H1 (cell line): ENCODE measurements around the gene CCL23. TPM values are rescaled to one million over a fixed set of nuclear protein-coding genes. Genes with fewer than 3 reads are reported as not detected.

Experiments
- CTCF ChIA-PET: fragments of 300-600 bp; sonication (Branson Sonifier 250); formaldehyde crosslinking; loops from one replicate; lab custom pipeline; 2021; ENCODE audit not compliant: partially characterized antibody; lab: Charles Lee
- POLR2A ChIA-PET: fragments of 300-600 bp; sonication (Branson Sonifier 250); formaldehyde crosslinking; loops from one replicate; lab custom pipeline; 2021; ENCODE audit warnings: inconsistent platforms; ENCODE audit not compliant: partially characterized antibody; lab: Charles Lee
- DNase-seq, 2 experiments: peaks; one replicate each; pipeline versions ENCODE4 v3.0.0 to v3.0.0-alpha.2; 2010 to 2022; ENCODE audit warnings: low spot score in 2 of 2, low read depth in 1 of 2, mixed read lengths in 1 of 2
- FAIRE-seq: peaks from 2 replicates; lab custom pipeline; 2011; peaks lifted over from hg19 to GRCh38; lab: Jason Lieb, UNC
- H2AFZ ChIP-seq: 2 replicates; pipeline ENCODE4 v1.8.1; 2012; ENCODE audit warnings: low read length, inconsistent platforms
- H2AK5ac ChIP-seq: 2 replicates; pipeline ENCODE4 v1.6.1; 2013; ENCODE audit warnings: low read depth, low read length
- H2BK120ac ChIP-seq: replicated peaks from 2 replicates; pipeline ENCODE3; 2013; ENCODE audit warnings: low read depth, low read length, inconsistent platforms
- H2BK12ac ChIP-seq: 2 replicates; pipeline ENCODE4 v1.6.1; 2013; ENCODE audit warnings: low read depth, low read length
- H2BK15ac ChIP-seq: 2 replicates; pipeline ENCODE4 v1.6.1; 2013; ENCODE audit warnings: low read length
- H2BK20ac ChIP-seq: 2 replicates; pipeline ENCODE4 v1.6.1; 2013; ENCODE audit warnings: low read length
- H2BK5ac ChIP-seq: 2 replicates; pipeline ENCODE4 v1.6.1; 2013; ENCODE audit warnings: low read depth, low read length
- H3K14ac ChIP-seq: 2 replicates; pipeline ENCODE4 v1.6.1; 2013; ENCODE audit warnings: inconsistent platforms; ENCODE audit not compliant: insufficient read length
- H3K18ac ChIP-seq: 2 replicates; pipeline ENCODE4 v1.6.1; 2013; ENCODE audit warnings: low read length; ENCODE audit errors: extremely low read depth
- H3K23ac ChIP-seq: 2 replicates; pipeline ENCODE4 v1.6.1; 2013; ENCODE audit warnings: inconsistent platforms; ENCODE audit not compliant: insufficient read length
- H3K23me2 ChIP-seq: 2 replicates; pipeline ENCODE4 v1.6.1; 2013; ENCODE audit warnings: low read depth, low read length
- H3K27ac ChIP-seq: 2 replicates; pipeline ENCODE4 v1.6.1; 2011; ENCODE audit warnings: low read depth, low read length, inconsistent platforms
- H3K27me3 ChIP-seq, 4 experiments: replicated peaks in 1 of 4; 1 replicate in 1 of 4; 2 replicates in 3 of 4; pipeline versions ENCODE4 v1.6.1 to v1.8.1; 2011 to 2013; ENCODE audit warnings: low read length in 3 of 4, mild to moderate bottlenecking in 3 of 4, inconsistent platforms in 2 of 4, mixed read lengths in 2 of 4, moderate library complexity in 1 of 4; ENCODE audit not compliant: control insufficient read depth in 3 of 4, insufficient read depth in 3 of 4; ENCODE audit errors: extremely low read depth in 1 of 4
- H3K36me3 ChIP-seq, 4 experiments: 2 replicates each; pipeline versions ENCODE4 v1.6.1 to v1.8.1; 2011 to 2013; ENCODE audit warnings: mild to moderate bottlenecking in 4 of 4, low read length in 3 of 4, moderate library complexity in 2 of 4, control low read depth in 1 of 4, inconsistent platforms in 1 of 4; ENCODE audit not compliant: insufficient read depth in 4 of 4, control insufficient read depth in 2 of 4
- H3K4ac ChIP-seq: replicated peaks from 2 replicates; pipeline ENCODE3; 2013; ENCODE audit warnings: low read length, low read depth, mixed read lengths, inconsistent platforms; ENCODE audit not compliant: insufficient read length
- H3K4me1 ChIP-seq, 4 experiments: replicated peaks in 1 of 4; 1 replicate in 1 of 4; 2 replicates in 3 of 4; pipeline versions ENCODE4 v1.6.1 to v1.8.1; 2011 to 2013; ENCODE audit warnings: low read length in 3 of 4, inconsistent platforms in 2 of 4, mixed read lengths in 1 of 4; ENCODE audit not compliant: insufficient read depth in 4 of 4, control insufficient read depth in 3 of 4
- H3K4me2 ChIP-seq, 2 experiments: 2 replicates each; pipeline versions ENCODE4 v1.6.1 to v1.8.1; 2011 to 2013; ENCODE audit warnings: low read depth in 2 of 2, low read length in 2 of 2, control low read depth in 1 of 2, inconsistent platforms in 1 of 2, mild to moderate bottlenecking in 1 of 2; ENCODE audit not compliant: insufficient read depth in 1 of 2
- H3K4me3 ChIP-seq, 4 experiments: fragments of 200-600, 300-600 bp in 1 of 4; sonication (generic), shearing (Covaris generic), sonication (Bioruptor Twin) in 1 of 4; 2 replicates each; pipeline versions ENCODE4 v1.5.1 to v1.8.1; 2011 to 2016; ENCODE audit warnings: low read length in 4 of 4, low read depth in 3 of 4, control low read depth in 2 of 4, inconsistent platforms in 2 of 4, mild to moderate bottlenecking in 2 of 4, mixed read lengths in 1 of 4, moderate library complexity in 1 of 4; ENCODE audit not compliant: insufficient read depth in 2 of 4; ENCODE audit errors: extremely low read depth in 1 of 4
- H3K56ac ChIP-seq: replicated peaks from 2 replicates; pipeline ENCODE3; 2013; ENCODE audit warnings: low read depth, mild to moderate bottlenecking, mixed read lengths, low read length, inconsistent platforms; ENCODE audit not compliant: insufficient read length
- H3K79me1 ChIP-seq: 2 replicates; pipeline ENCODE4 v1.6.1; 2013; ENCODE audit warnings: low read depth, low read length, control low read depth
- H3K79me2 ChIP-seq, 2 experiments: 2 replicates each; pipeline versions ENCODE4 v1.6.1 to v1.8.1; 2012 to 2013; ENCODE audit warnings: low read length in 2 of 2, mild to moderate bottlenecking in 2 of 2, inconsistent platforms in 1 of 2; ENCODE audit not compliant: insufficient read depth in 2 of 2, control insufficient read depth in 1 of 2
- H3K9ac ChIP-seq, 4 experiments: replicated peaks in 1 of 4; 1 replicate in 1 of 4; 2 replicates in 3 of 4; pipeline versions ENCODE4 v1.6.1 to v1.8.1; 2011 to 2013; ENCODE audit warnings: low read depth in 3 of 4, low read length in 3 of 4, control low read depth in 2 of 4, mild to moderate bottlenecking in 2 of 4, moderate library complexity in 2 of 4, inconsistent platforms in 1 of 4; ENCODE audit errors: extremely low read depth in 1 of 4
- H3K9me3 ChIP-seq, 2 experiments: 2 replicates each; pipeline versions ENCODE4 v1.6.1 to v1.8.1; 2012 to 2013; ENCODE audit warnings: mild to moderate bottlenecking in 2 of 2, moderate library complexity in 2 of 2, control low read depth in 1 of 2, inconsistent platforms in 1 of 2, low read depth in 1 of 2, low read length in 1 of 2, mixed read lengths in 1 of 2; ENCODE audit not compliant: insufficient read depth in 2 of 2
- H4K20me1 ChIP-seq, 2 experiments: replicated peaks in 1 of 2; 2 replicates each; pipeline versions ENCODE3 to v1.8.1; 2011 to 2013; ENCODE audit warnings: inconsistent platforms in 2 of 2, low read length in 2 of 2, mild to moderate bottlenecking in 1 of 2; ENCODE audit not compliant: insufficient read depth in 2 of 2, control insufficient read depth in 1 of 2
- H4K5ac ChIP-seq: 2 replicates; pipeline ENCODE4 v1.6.1; 2013; ENCODE audit warnings: low read length, low read depth, mixed read lengths, inconsistent platforms; ENCODE audit not compliant: insufficient read length
- H4K8ac ChIP-seq: 2 replicates; pipeline ENCODE4 v1.8.0; 2013; ENCODE audit warnings: mild to moderate bottlenecking, moderate library complexity, low read length, inconsistent platforms; ENCODE audit not compliant: insufficient read depth; ENCODE audit errors: extremely low read depth
- H4K91ac ChIP-seq: replicated peaks from 2 replicates; pipeline ENCODE3; 2013; ENCODE audit warnings: low read length, mixed read lengths, inconsistent platforms; ENCODE audit not compliant: insufficient read length
- BACH1 ChIP-seq: IDR thresholded peaks from 2 replicates; pipeline ENCODE4 v1.6.1; 2012; ENCODE audit warnings: low read length, improper control_type of control experiment
- BRCA1 ChIP-seq: IDR thresholded peaks from 2 replicates; pipeline ENCODE4 v1.6.1; 2012; ENCODE audit warnings: low read depth, low read length, improper control_type of control experiment
- EGR1 ChIP-seq: IDR thresholded peaks from 2 replicates; pipeline ENCODE4 v1.6.1; 2011; ENCODE audit warnings: low read depth, low read length, borderline replicate concordance
- MAFK ChIP-seq: IDR thresholded peaks from 2 replicates; pipeline ENCODE4 v1.6.1; 2012; ENCODE audit warnings: low read depth, mild to moderate bottlenecking, improper control_type of control experiment, low read length
- NRF1 ChIP-seq: IDR thresholded peaks from 2 replicates; pipeline ENCODE4 v1.6.1; 2011; ENCODE audit warnings: mild to moderate bottlenecking, low read depth, low read length, improper control_type of control experiment
- PHF8 ChIP-seq: fragments of 200-600 bp; sonication (generic); conservative IDR thresholded peaks from 2 replicates; pipeline ENCODE4 v1.7.1; 2012; ENCODE audit warnings: low read depth, mild to moderate bottlenecking, inconsistent platforms, low read length, moderate library complexity
- SAP30 ChIP-seq: fragments of 300-600 bp; sonication (generic); IDR thresholded peaks from 2 replicates; pipeline ENCODE4 v1.7.1; 2012; ENCODE audit warnings: low read length, moderate library complexity, mild to moderate bottlenecking, inconsistent platforms; ENCODE audit not compliant: insufficient read depth, insufficient replicate concordance
- TEAD4 ChIP-seq: IDR thresholded peaks from 2 replicates; pipeline ENCODE4 v1.6.1; 2012; ENCODE audit warnings: low read depth, low read length, inconsistent platforms, mixed read lengths
- WGBS, 2 experiments: shearing (Covaris generic) in 1 of 2; methylation state at CpG; one replicate each; pipeline versions ENCODE4 v1.1.6 to v1.1.7; 2013 to 2015; ENCODE audit warnings: low lambda C conversion rate in 2 of 2, mixed read lengths in 2 of 2, inconsistent platforms in 1 of 2, low coverage in 1 of 2, missing lambda C conversion rate in 1 of 2; ENCODE audit not compliant: insufficient replicate concordance in 2 of 2, insufficient coverage in 1 of 2, insufficient read length in 1 of 2; ENCODE audit errors: extremely low coverage in 1 of 2, missing lambda C conversion rate in 1 of 2; 5-methylcytosine and 5-hydroxymethylcytosine counted together
- polyA plus RNA-seq, 7 experiments: library from polyadenylated mRNA; depleted of rRNA in 3 of 7; stranded (reverse) in 5 of 7; unstranded in 2 of 7; fragments of >200 nt in 5 of 7; fragments of 200-250 nt in 2 of 7; gene quantifications; 1 replicate in 5 of 7; 2 replicates in 1 of 7; 4 replicates in 1 of 7; pipeline versions ENCODE4 v1.2.1 to v1.2.3, GENCODE V29; 2011 to 2013; ENCODE audit warnings: missing spikeins in 2 of 7, mixed read lengths in 2 of 7
- total RNA-seq: library from RNA; stranded (reverse); fragmentation: NEBNext Ultra II Directional; extraction: Animal tissue kit (Norgen Biotek cat#: 25700); gene quantifications from 2 replicates; pipeline ENCODE4 v1.2.1, GENCODE V29; 2021
- TF ChIP-seq, protein P1 (sequence below): IDR thresholded peaks from 2 replicates; pipeline ENCODE4 v1.6.1; 2012; ENCODE audit warnings: low read length, inconsistent platforms

CCL23 gene
- total and polyA plus RNA-seq, 2 of the 8 experiments (the other 6 are each of a cell fraction or from before 2014, with no cell fraction given), result not detected

DNA sequence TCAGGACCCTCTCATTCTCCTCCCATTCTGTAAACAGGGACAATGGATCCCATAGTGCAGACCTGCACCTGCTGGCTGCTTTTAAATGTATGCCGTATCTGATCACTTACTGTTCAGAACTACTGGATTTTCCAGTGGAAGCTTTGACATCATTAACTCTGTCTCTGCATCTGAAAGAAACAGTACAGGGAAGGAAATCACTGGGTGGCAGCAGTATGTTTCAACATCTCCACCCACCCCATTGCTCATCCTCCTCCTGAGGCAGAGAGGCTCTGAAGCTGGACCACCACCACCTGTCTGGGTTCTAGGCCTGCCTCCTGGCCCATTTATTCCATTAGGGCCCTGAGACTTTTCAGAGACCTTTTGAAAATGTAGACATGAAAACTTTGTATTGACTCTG lies 19.0 kb downstream of the CCL23 start:
- Histone ChIP-seq H4K20me1 (no peaks in the 10 kb centered on the region), H2BK5ac (no peak overlapping the region), H2BK20ac (no peak overlapping the region), H2BK12ac (no peak overlapping the region), H2BK15ac (no peak overlapping the region), H4K91ac (no peak overlapping the region), H3K79me1 (no peaks in the 10 kb centered on the region), H2AFZ (no peak overlapping the region), H4K5ac (no peak overlapping the region), H3K79me2 (no peaks in the 10 kb centered on the region), H3K4me3 (no peak overlapping the region), H3K27me3 (no peaks in the 10 kb centered on the region), H3K4me1 (0 out of 7 replicates have a peak, but pooled peaks cover 0 to 2% (median 0%) of the 10 kb centered on the region in 4 experiments), H3K4ac (no peak overlapping the region), H3K56ac (no peak overlapping the region), H2AK5ac (no peak overlapping the region), H3K36me3 (no peaks in the 10 kb centered on the region), H3K9me3 (no peaks in the 10 kb centered on the region)
- no peak for DNase-seq
- CTCF ChIA-PET, result interaction anchor here (1.3 kb wide), 1 partner anchor 75 kb away, joined by 3 read pairs; no protein-coding TSS in a partner anchor
- 100% methylated on average over 1 of the region's 1 CpG; no CpG with 5 or more reads in 1 of the 2 experiments for WGBS, 2 experiments
- no peak for TF ChIP-seq MAFK
- TF ChIP-seq BRCA1, result no peak
- TF ChIP-seq BACH1, result no peak
- no peak for TF ChIP-seq SAP30
- no peak for TF ChIP-seq TEAD4
- TF ChIP-seq NRF1, result no peak
- TF ChIP-seq EGR1, result no peak
- TF ChIP-seq PHF8, result no peak
- TF ChIP-seq, protein P1, sequence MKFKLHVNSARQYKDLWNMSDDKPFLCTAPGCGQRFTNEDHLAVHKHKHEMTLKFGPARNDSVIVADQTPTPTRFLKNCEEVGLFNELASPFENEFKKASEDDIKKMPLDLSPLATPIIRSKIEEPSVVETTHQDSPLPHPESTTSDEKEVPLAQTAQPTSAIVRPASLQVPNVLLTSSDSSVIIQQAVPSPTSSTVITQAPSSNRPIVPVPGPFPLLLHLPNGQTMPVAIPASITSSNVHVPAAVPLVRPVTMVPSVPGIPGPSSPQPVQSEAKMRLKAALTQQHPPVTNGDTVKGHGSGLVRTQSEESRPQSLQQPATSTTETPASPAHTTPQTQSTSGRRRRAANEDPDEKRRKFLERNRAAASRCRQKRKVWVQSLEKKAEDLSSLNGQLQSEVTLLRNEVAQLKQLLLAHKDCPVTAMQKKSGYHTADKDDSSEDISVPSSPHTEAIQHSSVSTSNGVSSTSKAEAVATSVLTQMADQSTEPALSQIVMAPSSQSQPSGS, result no peak
- TF ChIP-seq, all 59 proteins: peak for 0
- Histone ChIP-seq H3K14ac (no peak overlapping the region), H4K8ac (no peak overlapping the region), H3K9ac (no peak overlapping the region), H3K23me2 (no peaks in the 10 kb centered on the region), H3K27ac (no peak overlapping the region), H2BK120ac (no peak overlapping the region), H3K23ac (no peak overlapping the region), H3K18ac (no peak overlapping the region), H3K4me2 (no peak overlapping the region)
- POLR2A ChIA-PET, result no interaction called here
- FAIRE-seq, result no peak
